Spinal cord (tissue), 10 donors: ENCODE data around the gene STAT5B. TPM values are rescaled to one million over a fixed set of nuclear protein-coding genes. Genes with fewer than 3 reads are reported as not detected.

Experiments used
- DNase-seq, 6 donors: peaks; one replicate each; pipeline versions ENCODE4 v3.0.0 to v3.0.0-alpha.2; 2013 to 2015; ENCODE audit warnings: low spot score in 6 of 6, low read depth in 4 of 6
- H3K27ac ChIP-seq: one replicate; pipeline ENCODE4 v1.5.1; 2013; ENCODE audit warnings: low read depth, low read length, control low read depth
- H3K27me3 ChIP-seq: one replicate; pipeline ENCODE4 v1.6.1; 2013; ENCODE audit warnings: low read length; ENCODE audit not compliant: control insufficient read depth, insufficient read depth
- H3K36me3 ChIP-seq: one replicate; pipeline ENCODE4 v1.6.1; 2013; ENCODE audit warnings: low read length; ENCODE audit not compliant: control insufficient read depth, insufficient read depth
- H3K4me1 ChIP-seq: one replicate; pipeline ENCODE4 v1.6.1; 2013; ENCODE audit warnings: low read length; ENCODE audit not compliant: control insufficient read depth, insufficient read depth
- H3K4me3 ChIP-seq: one replicate; pipeline ENCODE4 v1.5.1; 2013; ENCODE audit warnings: low read depth, low read length, control low read depth
- H3K9me3 ChIP-seq: one replicate; pipeline ENCODE4 v1.6.1; 2013; ENCODE audit warnings: low read length; ENCODE audit not compliant: control insufficient read depth, insufficient read depth
- WGBS: methylation state at CpG from one replicate; pipeline ENCODE4 v1.1.5; 2013; ENCODE audit warnings: missing lambda C conversion rate; ENCODE audit not compliant: insufficient coverage; 5-methylcytosine and 5-hydroxymethylcytosine counted together
- polyA plus RNA-seq, 2 donors: library from polyadenylated mRNA; unstranded; fragments of 120-200 nt; gene quantifications; one replicate each; pipeline ENCODE4 v1.2.1, GENCODE V29; 2013; ENCODE audit not compliant: insufficient read length in 2 of 2
- total RNA-seq, 2 donors: library from RNA; depleted of rRNA in 1 of 2; stranded (reverse); fragments of 120-200 nt in 1 of 2; fragments of >200 nt in 1 of 2; gene quantifications; one replicate each; pipeline versions ENCODE4 v1.2.3 to v1.2.4, GENCODE V29; 2013 to 2014
- donor health status: healthy.

STAT5B gene
- total and polyA plus RNA-seq, 4 donors = 27.2 to 44.1 (median 32.0) TPM

GRCh38 chr17:42287305-42287976 is 11.2 kb upstream of the STAT5B start:
- H3K9me3 ChIP-seq = no peaks in the 10 kb centered on the region
- 35% methylated on average over 7 of the region's 14 CpGs for WGBS
- peak overlapping the region; percentile 73 for H3K27ac ChIP-seq
- DNase-seq = peak in 1 of 6 donors; percentile 43
- H3K27me3 ChIP-seq = peaks cover 26% of the 10 kb centered on the region
- peaks cover 32% of the 10 kb centered on the region for H3K4me1 ChIP-seq
- peak overlapping the region; percentile 33 for H3K4me3 ChIP-seq
- no peaks in the 10 kb centered on the region for H3K36me3 ChIP-seq

GRCh38 chr17:42286411-42287221 is 10.4 kb upstream of the STAT5B start:
- Histone ChIP-seq H3K27ac (peak overlapping the region; percentile 73), H3K36me3 (no peaks in the 10 kb centered on the region), H3K9me3 (no peaks in the 10 kb centered on the region), H3K4me1 (peaks cover 35% of the 10 kb centered on the region), H3K4me3 (no peak overlapping the region), H3K27me3 (peaks cover 26% of the 10 kb centered on the region)
- DNase-seq = no peak
- WGBS = 88% methylated on average over 2 of the region's 5 CpGs

- no peak overlapping the region for H3K4me3 ChIP-seq
- H3K27me3 ChIP-seq = peaks cover 26% of the 10 kb centered on the region
- no peak overlapping the region for H3K27ac ChIP-seq
- DNase-seq = no peak
- 94% methylated on average over 4 of the region's 11 CpGs for WGBS
- no peaks in the 10 kb centered on the region for H3K36me3 ChIP-seq
- peaks cover 37% of the 10 kb centered on the region for H3K4me1 ChIP-seq
- H3K9me3 ChIP-seq = no peaks in the 10 kb centered on the region
Measured at GRCh38 chr17:42285346-42286050, 9.3 kb upstream of the STAT5B start.

- DNase-seq = no peak
- Histone ChIP-seq H3K9me3 (no peaks in the 10 kb centered on the region), H3K27ac (no peak overlapping the region), H3K4me3 (no peak overlapping the region), H3K36me3 (no peaks in the 10 kb centered on the region), H3K27me3 (peaks cover 26% of the 10 kb centered on the region), H3K4me1 (peaks cover 37% of the 10 kb centered on the region)
- WGBS = 95% methylated on average over 6 of the region's 7 CpGs
Measured at GRCh38 chr17:42284566-42284965, 8.4 kb upstream of the STAT5B start.

DNA sequence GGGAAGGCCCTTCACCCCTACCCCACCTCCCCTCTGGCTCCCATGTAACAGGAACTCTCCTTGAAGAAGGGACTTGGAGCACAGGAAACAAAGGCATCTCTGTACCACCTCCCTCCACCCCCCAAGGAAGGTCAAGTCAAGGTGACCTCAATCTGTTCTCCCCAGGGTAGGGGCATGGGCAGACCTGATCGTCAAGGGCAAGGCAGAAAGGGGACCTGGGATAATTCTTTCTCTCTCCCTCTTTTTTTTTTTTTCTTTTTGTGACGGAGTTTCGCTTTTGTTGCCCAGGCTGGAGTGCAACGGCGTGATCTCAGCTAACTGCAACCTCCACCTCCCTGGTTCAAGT is 7.8 kb upstream of the STAT5B start:
- WGBS = 82% methylated on average over 4 of the region's 5 CpGs
- no peaks in the 10 kb centered on the region for H3K36me3 ChIP-seq
- peaks cover 31% of the 10 kb centered on the region for H3K4me1 ChIP-seq
- H3K27ac ChIP-seq = no peak overlapping the region
- peaks cover 21% of the 10 kb centered on the region for H3K27me3 ChIP-seq
- H3K4me3 ChIP-seq = no peak overlapping the region
- DNase-seq = no peak
- no peaks in the 10 kb centered on the region for H3K9me3 ChIP-seq

- WGBS = 83% methylated on average over 3 of the region's 7 CpGs
- no peaks in the 10 kb centered on the region for H3K36me3 ChIP-seq
- H3K4me1 ChIP-seq = peaks cover 27% of the 10 kb centered on the region
- H3K27ac ChIP-seq = no peak overlapping the region
- H3K27me3 ChIP-seq = peaks cover 16% of the 10 kb centered on the region
- no peak for DNase-seq
- H3K4me3 ChIP-seq = no peak overlapping the region
- no peaks in the 10 kb centered on the region for H3K9me3 ChIP-seq
Measured at GRCh38 chr17:42283241-42284023, 7.2 kb upstream of the STAT5B start.

DNA sequence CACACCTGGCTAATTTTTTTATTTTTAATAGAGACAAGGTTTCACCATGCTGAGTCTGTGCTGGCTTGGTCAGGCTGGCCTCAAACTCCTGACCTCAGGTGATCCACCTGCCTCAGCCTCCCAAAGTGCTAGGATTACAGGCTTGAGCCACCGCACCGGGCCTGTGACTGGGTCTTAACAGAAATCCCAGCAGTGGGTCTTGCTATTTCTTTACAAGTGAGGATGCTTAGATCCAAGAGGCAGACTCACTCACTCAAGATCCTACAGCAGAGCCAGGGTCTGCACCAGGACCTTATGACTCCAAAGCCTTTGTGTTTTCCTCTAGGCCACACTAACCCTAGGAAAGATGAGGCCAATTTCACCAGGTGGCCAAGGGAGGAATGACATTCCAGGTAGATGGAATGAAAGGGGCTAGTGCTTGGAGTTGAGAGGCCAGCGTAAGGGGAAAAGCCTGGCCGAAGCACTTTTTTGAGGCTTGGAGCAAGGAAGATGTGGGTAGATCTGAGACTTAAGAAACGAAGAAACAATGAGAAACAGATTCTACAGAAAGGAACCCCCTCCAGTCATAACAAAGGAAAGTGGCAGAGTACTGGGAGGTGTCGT is 6.4 kb upstream of the STAT5B start:
- Histone ChIP-seq H3K4me1 (peaks cover 22% of the 10 kb centered on the region), H3K36me3 (no peaks in the 10 kb centered on the region), H3K9me3 (no peaks in the 10 kb centered on the region), H3K4me3 (no peak overlapping the region), H3K27me3 (peaks cover 11% of the 10 kb centered on the region), H3K27ac (no peak overlapping the region)
- DNase-seq = no peak
- WGBS = 94% methylated on average over 2 of the region's 6 CpGs

DNA sequence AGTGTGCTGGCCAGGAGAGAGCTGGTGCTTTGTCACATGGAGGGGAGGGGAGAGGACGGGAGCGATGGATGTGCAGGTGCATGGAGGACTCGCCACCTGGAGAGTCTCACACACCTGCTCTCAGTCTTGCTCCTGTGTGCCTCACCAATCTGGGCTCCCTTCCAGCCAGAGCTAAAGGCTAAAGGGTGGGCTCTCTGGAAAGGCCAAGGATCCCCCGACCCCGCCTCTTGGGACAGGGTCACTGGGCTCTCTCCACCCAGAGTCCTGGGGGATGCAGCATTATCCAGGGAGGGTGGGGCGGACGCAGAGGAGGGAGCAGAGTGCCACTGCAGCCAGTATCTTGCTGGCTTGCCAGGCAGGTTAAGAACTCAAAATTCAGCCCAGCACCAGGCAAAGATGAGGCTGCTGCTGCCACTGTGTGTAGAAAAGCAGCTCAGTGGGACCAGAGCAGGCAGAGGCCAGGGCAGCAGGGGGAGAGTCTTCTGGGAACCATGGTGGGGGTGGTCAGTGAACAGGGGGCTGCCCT is 5.4 kb upstream of the STAT5B start:
- no peak for DNase-seq
- Histone ChIP-seq H3K4me3 (no peak overlapping the region), H3K4me1 (peaks cover 22% of the 10 kb centered on the region), H3K27me3 (peaks cover 3% of the 10 kb centered on the region), H3K9me3 (no peaks in the 10 kb centered on the region), H3K27ac (no peak overlapping the region), H3K36me3 (no peaks in the 10 kb centered on the region)
- WGBS = 76% methylated on average over 5 of the region's 7 CpGs
